ENCODE data around the gene CNTRL. TPM values are rescaled to one million over a fixed set of nuclear protein-coding genes. Genes with fewer than 3 reads are reported as not detected.

CNTRL gene
- polyA plus RNA-seq, 1 donor from 2014 or later: 16.0 TPM

GRCh38 chr9:121048175-121048574, 26.6 kb upstream of the CNTRL start:
- no peaks in the 10 kb centered on the region for H3K27me3 ChIP-seq (ENCODE audit: insufficient read depth, low read depth, low read length)
- no peak overlapping the region for H3K4me3 ChIP-seq (ENCODE audit: low read length)
- no peaks in the 10 kb centered on the region for H4K20me1 ChIP-seq (ENCODE audit: insufficient read depth)
- H3K79me2 ChIP-seq (replicated peaks; ENCODE audit: insufficient read depth, low read length): no peaks in the 10 kb centered on the region
- no peak overlapping the region for H3K27ac ChIP-seq (ENCODE audit: low read length)
- H3K9ac ChIP-seq (ENCODE audit: low read length): no peak overlapping the region
- H3K4me2 ChIP-seq (ENCODE audit: low read length): no peak overlapping the region
- no peaks in the 10 kb centered on the region for H3K36me3 ChIP-seq (ENCODE audit: insufficient read depth, low read length)
- H3K9me2 ChIP-seq (ENCODE audit: insufficient read depth, low read length): no peaks in the 10 kb centered on the region
- no peak for TF ChIP-seq MXI1 (conservative IDR thresholded peaks at IDR 0.05; ENCODE audit: poor library complexity, severe bottlenecking)
- TF ChIP-seq SMC3 (conservative IDR thresholded peaks at IDR 0.05; ENCODE audit: poor library complexity): no peak
- no peak for TF ChIP-seq TAF1 (IDR thresholded peaks at IDR 0.05; ENCODE audit: low read depth)
- TF ChIP-seq CTCF (IDR thresholded peaks at IDR 0.05; ENCODE audit: poor library complexity, severe bottlenecking): no peak
- no peak for TF ChIP-seq RAD21 (conservative IDR thresholded peaks at IDR 0.05)
- no peak for TF ChIP-seq POLR2AphosphoS5 (IDR thresholded peaks at IDR 0.05)
- no peak for TF ChIP-seq EZH2 (IDR thresholded peaks at IDR 0.05; ENCODE audit: borderline replicate concordance, insufficient read depth, low read length, poor library complexity, severe bottlenecking)
- TF ChIP-seq REST (IDR thresholded peaks at IDR 0.05; ENCODE audit: borderline replicate concordance): no peak
- no peak for TF ChIP-seq EP300 (conservative IDR thresholded peaks at IDR 0.05; ENCODE audit: poor library complexity, severe bottlenecking)
- H3K9me3 ChIP-seq (ENCODE audit: low read length): no peaks in the 10 kb centered on the region
- H2AFZ ChIP-seq (ENCODE audit: low read depth, low read length): no peak overlapping the region
- no peaks in the 10 kb centered on the region for H3F3A ChIP-seq (ENCODE audit: insufficient read depth, low read length, poor library complexity, severe bottlenecking)

- no peak overlapping the region for H3K27ac ChIP-seq (ENCODE audit: low read length)
- H3K4me2 ChIP-seq (ENCODE audit: low read length): no peak overlapping the region
- H4K20me1 ChIP-seq (ENCODE audit: insufficient read depth): no peaks in the 10 kb centered on the region
- H3K4me3 ChIP-seq (ENCODE audit: low read length): no peak overlapping the region
- no peak overlapping the region for H2AFZ ChIP-seq (ENCODE audit: low read depth, low read length)
- no peak for TF ChIP-seq POLR2AphosphoS5 (IDR thresholded peaks at IDR 0.05)
- no peak for TF ChIP-seq REST (IDR thresholded peaks at IDR 0.05; ENCODE audit: borderline replicate concordance)
- no peak for TF ChIP-seq SMC3 (conservative IDR thresholded peaks at IDR 0.05; ENCODE audit: poor library complexity)
- no peaks in the 10 kb centered on the region for H3K79me2 ChIP-seq (replicated peaks; ENCODE audit: insufficient read depth, low read length)
- no peaks in the 10 kb centered on the region for H3K27me3 ChIP-seq (ENCODE audit: insufficient read depth, low read depth, low read length)
- no peaks in the 10 kb centered on the region for H3F3A ChIP-seq (ENCODE audit: insufficient read depth, low read length, poor library complexity, severe bottlenecking)
- no peaks in the 10 kb centered on the region for H3K9me2 ChIP-seq (ENCODE audit: insufficient read depth, low read length)
- H3K9me3 ChIP-seq (ENCODE audit: low read length): no peaks in the 10 kb centered on the region
- no peaks in the 10 kb centered on the region for H3K36me3 ChIP-seq (ENCODE audit: insufficient read depth, low read length)
- H3K9ac ChIP-seq (ENCODE audit: low read length): no peak overlapping the region
These were observed 26.1 kb upstream of the CNTRL start for GRCh38 chr9:121048618-121049017.

Measured in neural cell (in vitro differentiated cells).